ENCODE measurements around the gene SLC4A4.

Gene SLC4A4

DNA sequence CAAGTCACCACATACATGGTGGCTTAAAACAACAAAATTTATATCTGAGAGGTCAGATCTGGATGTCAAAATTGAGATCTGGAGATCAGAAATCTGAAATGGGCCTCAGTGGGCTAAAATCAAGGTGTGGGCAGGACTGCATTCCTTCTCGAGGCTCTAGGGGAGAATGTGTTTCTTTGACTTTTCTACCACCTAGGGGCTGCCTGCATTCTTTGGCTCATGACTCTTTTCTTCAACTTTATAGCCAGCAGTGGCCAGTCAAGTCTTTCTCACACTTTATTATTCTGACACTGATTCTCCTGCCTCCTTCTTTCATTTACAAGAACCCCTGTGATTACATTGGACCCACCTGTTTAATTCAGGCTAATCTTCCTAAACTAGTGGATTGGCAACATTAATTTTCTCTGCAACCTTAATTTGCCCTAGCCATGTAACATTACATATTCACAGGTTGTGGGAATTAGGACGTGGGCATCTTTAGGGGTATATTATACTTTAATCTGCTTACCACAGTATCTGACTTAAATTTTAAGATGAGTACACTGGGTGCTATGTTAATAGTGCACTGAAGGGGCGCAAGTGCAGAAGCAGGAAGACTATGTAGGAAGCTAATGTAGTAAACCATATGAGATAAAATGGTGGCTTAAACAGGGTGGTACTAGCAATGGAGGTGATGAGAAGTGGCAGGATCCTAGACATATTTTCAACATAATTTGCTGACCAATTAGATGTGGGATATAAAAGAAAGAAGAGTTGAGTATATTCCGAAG, 188.0 kb downstream of the SLC4A4 start:
- Histone ChIP-seq H3K4me1 (ENCODE audit: control insufficient read depth, insufficient read depth, low read length) (no peaks in the 10 kb centered on the region), H3K9me3 (ENCODE audit: control insufficient read depth, insufficient read depth, low read length) (no peaks in the 10 kb centered on the region; the same call in 1 of the 2 replicates), H3K27me3 (ENCODE audit: control insufficient read depth, insufficient read depth, low read length) (no peaks in the 10 kb centered on the region), H3K27ac (ENCODE audit: low read length) (no peak overlapping the region), H3K4me3 (ENCODE audit: low read length) (no peak overlapping the region), H3K36me3 (ENCODE audit: control insufficient read depth, insufficient read depth, low read length) (no peaks in the 10 kb centered on the region)
- peak; percentile 29 for DNase-seq (ENCODE audit: low read depth, low spot score)
- WGBS (ENCODE audit: insufficient coverage, insufficient read length) = no CpG with 5 or more reads among the region's 4 CpGs

DNA sequence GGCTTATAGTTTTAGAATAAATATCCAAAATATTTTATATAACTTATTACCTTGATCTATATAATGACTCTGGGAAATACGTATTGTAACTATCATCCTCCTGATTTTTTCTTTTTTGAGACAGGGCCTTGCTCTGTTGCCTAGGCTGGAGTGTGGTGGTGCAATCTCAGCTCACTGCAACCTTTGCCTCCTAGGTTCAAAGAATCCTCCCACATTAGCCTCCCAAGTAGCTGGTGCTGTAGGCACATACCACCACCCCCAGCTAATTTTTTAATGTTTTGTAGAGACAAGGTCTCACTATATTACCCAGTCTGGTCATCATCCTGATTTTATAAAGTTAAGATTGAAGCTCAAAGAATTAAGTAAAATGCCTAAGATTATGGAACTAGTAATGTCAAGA, 193.6 kb downstream of the SLC4A4 start:
- Histone ChIP-seq H3K36me3 (ENCODE audit: control insufficient read depth, insufficient read depth, low read length) (no peaks in the 10 kb centered on the region), H3K27me3 (ENCODE audit: control insufficient read depth, insufficient read depth, low read length) (no peaks in the 10 kb centered on the region), H3K4me1 (ENCODE audit: control insufficient read depth, insufficient read depth, low read length) (no peaks in the 10 kb centered on the region), H3K9me3 (ENCODE audit: control insufficient read depth, insufficient read depth, low read length) (no peaks in the 10 kb centered on the region; the same call in 1 of the 2 replicates), H3K4me3 (ENCODE audit: low read length) (no peak overlapping the region), H3K27ac (ENCODE audit: low read length) (no peak overlapping the region)
- no CpG with 5 or more reads among the region's 1 CpG for WGBS (ENCODE audit: insufficient coverage, insufficient read length)
- DNase-seq (ENCODE audit: low read depth, low spot score) = no peak

DNA sequence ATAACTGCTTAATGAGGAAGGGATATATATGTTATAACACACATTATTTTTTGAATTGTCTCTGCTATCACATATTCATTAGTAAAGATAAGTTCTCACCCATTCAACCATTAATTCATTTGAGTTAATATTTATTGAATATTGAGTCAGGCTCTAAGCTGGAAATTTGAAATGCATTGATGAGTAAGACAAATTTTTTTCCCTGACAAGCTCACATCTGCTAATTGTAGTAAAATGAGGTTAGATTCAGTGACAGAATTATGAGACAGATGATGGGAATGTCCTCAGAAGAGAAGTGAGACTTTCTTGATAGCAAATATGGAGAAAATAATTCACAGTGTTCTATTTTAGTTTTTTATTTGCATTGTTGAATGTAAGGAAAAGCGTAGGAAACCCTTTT, 194.3 kb downstream of the SLC4A4 start:
- H3K9me3 ChIP-seq (ENCODE audit: control insufficient read depth, insufficient read depth, low read length) = no peaks in the 10 kb centered on the region
- H3K36me3 ChIP-seq (ENCODE audit: control insufficient read depth, insufficient read depth, low read length) = no peaks in the 10 kb centered on the region
- H3K27me3 ChIP-seq (ENCODE audit: control insufficient read depth, insufficient read depth, low read length) = no peaks in the 10 kb centered on the region
- no peak overlapping the region for H3K27ac ChIP-seq (ENCODE audit: low read length)
- no CpG with 5 or more reads among the region's 1 CpG for WGBS (ENCODE audit: insufficient coverage, insufficient read length)
- no peak overlapping the region for H3K4me3 ChIP-seq (ENCODE audit: low read length)
- no peak for DNase-seq (ENCODE audit: low read depth, low spot score)
- no peaks in the 10 kb centered on the region for H3K4me1 ChIP-seq (ENCODE audit: control insufficient read depth, insufficient read depth, low read length)

DNA sequence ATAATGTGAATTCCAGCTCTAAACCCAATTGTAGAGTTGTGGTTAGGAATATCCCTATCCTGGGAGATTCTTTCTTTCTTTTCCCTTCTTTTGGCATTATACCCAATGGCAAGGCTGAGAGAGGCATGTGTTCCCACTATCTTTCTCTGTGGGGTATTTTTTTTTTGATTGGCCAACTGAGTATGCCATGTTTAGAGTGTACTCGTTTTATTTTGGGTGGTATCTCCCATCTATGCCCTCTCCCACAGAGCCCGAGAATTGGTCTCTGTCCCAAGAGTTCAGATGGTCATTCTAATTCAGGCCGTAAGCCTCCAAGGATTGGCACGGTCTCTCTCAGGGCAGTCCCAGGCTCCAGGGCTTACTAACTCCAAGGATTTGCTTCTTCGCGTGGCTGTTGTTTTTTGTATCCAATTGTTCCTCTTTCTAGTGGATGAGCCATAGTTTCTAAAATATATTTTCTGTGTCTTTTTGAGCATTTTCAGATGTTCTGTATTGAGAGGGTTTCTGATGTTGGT, 198.8 kb downstream of the SLC4A4 start:
- no peaks in the 10 kb centered on the region for H3K36me3 ChIP-seq (ENCODE audit: control insufficient read depth, insufficient read depth, low read length)
- H3K27me3 ChIP-seq (ENCODE audit: control insufficient read depth, insufficient read depth, low read length) = no peaks in the 10 kb centered on the region
- H3K9me3 ChIP-seq (ENCODE audit: control insufficient read depth, insufficient read depth, low read length) = no peaks in the 10 kb centered on the region
- WGBS (ENCODE audit: insufficient coverage, insufficient read length) = no CpG with 5 or more reads among the region's 6 CpGs
- H3K4me3 ChIP-seq (ENCODE audit: low read length) = no peak overlapping the region
- H3K4me1 ChIP-seq (ENCODE audit: control insufficient read depth, insufficient read depth, low read length) = no peaks in the 10 kb centered on the region
- H3K27ac ChIP-seq (ENCODE audit: low read length) = no peak overlapping the region
- no peak for DNase-seq (ENCODE audit: low read depth, low spot score)

DNA sequence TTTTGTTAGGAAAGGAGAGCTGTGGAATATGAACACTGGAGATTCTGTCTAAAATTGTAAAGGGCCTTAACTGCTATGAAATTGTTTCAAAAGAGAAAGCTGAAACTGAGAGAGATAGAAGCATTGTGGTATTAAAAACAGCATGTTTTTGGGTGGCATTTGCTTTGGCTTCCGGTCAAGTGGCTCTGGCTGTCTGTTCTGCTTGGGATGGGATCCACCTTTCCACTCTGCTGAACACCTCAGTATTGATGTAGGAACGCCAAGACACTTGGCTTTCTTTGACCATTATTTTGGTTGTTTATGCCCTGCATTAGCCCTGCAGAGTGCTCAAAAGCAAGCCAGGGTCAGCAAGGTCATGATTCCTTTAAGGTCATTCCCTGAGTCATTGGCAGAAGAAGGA, 199.7 kb downstream of the SLC4A4 start:
- H3K4me1 ChIP-seq (ENCODE audit: control insufficient read depth, insufficient read depth, low read length) = no peaks in the 10 kb centered on the region
- H3K27me3 ChIP-seq (ENCODE audit: control insufficient read depth, insufficient read depth, low read length) = no peaks in the 10 kb centered on the region
- H3K36me3 ChIP-seq (ENCODE audit: control insufficient read depth, insufficient read depth, low read length) = no peaks in the 10 kb centered on the region
- H3K4me3 ChIP-seq (ENCODE audit: low read length) = no peak overlapping the region
- no CpG with 5 or more reads among the region's 2 CpGs for WGBS (ENCODE audit: insufficient coverage, insufficient read length)
- DNase-seq (ENCODE audit: low read depth, low spot score) = no peak
- H3K9me3 ChIP-seq (ENCODE audit: control insufficient read depth, insufficient read depth, low read length) = no peaks in the 10 kb centered on the region
- no peak overlapping the region for H3K27ac ChIP-seq (ENCODE audit: low read length)

DNA sequence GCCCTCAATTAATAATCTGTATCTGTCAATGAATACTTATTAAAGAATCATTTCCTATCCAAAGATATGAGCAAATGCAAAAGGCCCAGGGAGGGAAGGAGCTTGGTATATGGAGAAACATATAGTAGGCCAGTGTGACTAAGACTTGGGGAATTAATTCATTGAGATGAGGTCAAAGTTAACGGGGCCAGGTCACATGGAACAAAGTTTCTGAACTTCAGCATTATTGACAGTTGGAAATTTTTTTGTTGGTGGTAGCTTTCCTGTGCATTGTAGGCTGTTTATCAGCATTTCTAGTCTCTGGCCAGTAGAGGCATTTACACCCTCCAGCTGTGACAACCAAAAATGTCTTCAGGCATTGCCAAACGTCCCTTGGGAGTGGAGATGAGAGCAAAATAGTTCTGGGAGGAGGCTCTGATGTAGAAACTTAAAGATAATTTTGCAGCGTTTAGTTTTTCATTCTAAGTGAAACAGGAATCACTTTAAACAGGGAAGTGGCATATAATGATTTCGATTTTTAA, 202.0 kb downstream of the SLC4A4 start:
- Histone ChIP-seq H3K4me3 (ENCODE audit: low read length) (no peak overlapping the region), H3K9me3 (ENCODE audit: control insufficient read depth, insufficient read depth, low read length) (no peaks in the 10 kb centered on the region), H3K27ac (ENCODE audit: low read length) (no peak overlapping the region), H3K4me1 (ENCODE audit: control insufficient read depth, insufficient read depth, low read length) (no peaks in the 10 kb centered on the region), H3K27me3 (ENCODE audit: control insufficient read depth, insufficient read depth, low read length) (no peaks in the 10 kb centered on the region), H3K36me3 (ENCODE audit: control insufficient read depth, insufficient read depth, low read length) (no peaks in the 10 kb centered on the region)
- DNase-seq (ENCODE audit: low read depth, low spot score) = no peak
- 100% methylated on average over 1 of the region's 4 CpGs for WGBS (ENCODE audit: insufficient coverage, insufficient read length)

DNA sequence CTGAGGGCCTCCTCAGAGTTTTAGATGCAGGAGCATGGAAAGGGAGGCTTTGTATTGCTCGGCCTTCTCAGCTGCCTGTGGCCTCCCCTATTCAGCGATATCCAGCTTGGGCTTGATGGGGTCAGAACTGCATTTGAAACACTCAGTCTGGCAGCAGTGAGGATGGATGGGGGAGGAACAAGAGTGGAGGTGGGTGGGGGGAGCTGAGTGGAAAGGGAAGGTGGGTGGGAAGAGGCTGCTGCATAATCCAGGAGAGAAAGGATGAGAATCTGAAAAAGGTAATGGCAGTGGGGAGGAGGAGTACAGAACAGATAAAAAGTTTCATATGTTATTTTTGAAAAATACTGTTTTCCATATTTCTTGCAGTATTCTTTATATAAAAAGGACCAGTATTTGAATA, 202.7 kb downstream of the SLC4A4 start:
- Histone ChIP-seq H3K36me3 (ENCODE audit: control insufficient read depth, insufficient read depth, low read length) (no peaks in the 10 kb centered on the region), H3K27me3 (ENCODE audit: control insufficient read depth, insufficient read depth, low read length) (no peaks in the 10 kb centered on the region), H3K27ac (ENCODE audit: low read length) (no peak overlapping the region), H3K4me3 (ENCODE audit: low read length) (no peak overlapping the region), H3K9me3 (ENCODE audit: control insufficient read depth, insufficient read depth, low read length) (no peaks in the 10 kb centered on the region), H3K4me1 (ENCODE audit: control insufficient read depth, insufficient read depth, low read length) (no peaks in the 10 kb centered on the region)
- no peak for DNase-seq (ENCODE audit: low read depth, low spot score)
- no CpG with 5 or more reads among the region's 2 CpGs for WGBS (ENCODE audit: insufficient coverage, insufficient read length)

DNA sequence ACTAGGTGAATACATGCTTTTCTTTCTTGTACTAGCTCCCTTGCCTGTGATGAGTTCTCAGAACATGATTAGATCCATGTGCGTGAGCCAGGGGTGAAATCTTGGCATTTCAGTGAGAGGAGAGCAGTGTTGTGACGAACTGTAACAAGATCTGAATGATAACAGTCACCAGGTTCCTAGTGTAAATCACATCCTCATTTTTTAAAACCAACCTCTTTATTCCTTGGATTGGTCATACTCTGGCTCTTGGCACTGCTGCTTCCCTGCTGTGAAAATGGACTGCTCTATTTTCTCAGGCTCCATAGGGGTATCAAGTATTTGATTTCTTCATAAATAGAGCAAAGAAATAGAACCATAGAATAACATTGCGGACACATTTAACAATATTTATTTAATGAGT, 206.3 kb downstream of the SLC4A4 start:
- Histone ChIP-seq H3K9me3 (ENCODE audit: control insufficient read depth, insufficient read depth, low read length) (no peaks in the 10 kb centered on the region), H3K4me3 (ENCODE audit: low read length) (no peak overlapping the region), H3K27me3 (ENCODE audit: control insufficient read depth, insufficient read depth, low read length) (no peaks in the 10 kb centered on the region), H3K27ac (ENCODE audit: low read length) (no peak overlapping the region), H3K4me1 (ENCODE audit: control insufficient read depth, insufficient read depth, low read length) (no peaks in the 10 kb centered on the region), H3K36me3 (ENCODE audit: control insufficient read depth, insufficient read depth, low read length) (no peaks in the 10 kb centered on the region)
- DNase-seq (ENCODE audit: low read depth, low spot score) = no peak
- WGBS (ENCODE audit: insufficient coverage, insufficient read length) = no CpG with 5 or more reads among the region's 3 CpGs

DNA sequence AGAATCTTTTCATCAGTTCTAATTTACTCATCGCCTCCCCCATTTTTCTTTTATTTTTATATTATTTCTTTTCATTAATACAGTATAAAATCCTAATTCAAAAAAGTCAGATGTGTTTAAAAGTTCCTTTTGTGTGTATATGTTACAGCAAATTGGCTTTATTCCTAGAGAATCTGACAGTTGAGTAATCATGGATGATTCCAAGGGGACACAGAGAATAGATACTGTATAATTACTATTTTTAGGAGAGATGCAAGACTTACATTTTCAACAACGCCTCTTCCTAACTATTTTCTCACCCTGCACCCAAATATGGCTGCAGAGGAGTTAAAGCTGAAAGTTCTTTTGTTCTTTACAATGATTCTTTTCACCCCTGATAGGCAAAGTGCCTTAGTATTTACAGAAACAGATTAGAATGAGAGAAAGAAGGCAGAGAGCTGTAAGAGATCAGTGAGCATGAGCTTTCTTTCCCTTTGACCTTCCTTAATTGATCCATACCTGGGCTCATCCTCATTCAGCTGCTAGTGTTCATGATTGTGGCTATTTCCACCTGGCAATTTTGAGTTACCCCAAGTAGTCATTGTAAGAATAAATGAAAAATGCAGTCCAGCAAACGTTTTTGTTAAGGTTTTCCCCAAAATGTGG, 210.8 kb downstream of the SLC4A4 start:
- Histone ChIP-seq H3K9me3 (ENCODE audit: control insufficient read depth, insufficient read depth, low read length) (no peaks in the 10 kb centered on the region), H3K27me3 (ENCODE audit: control insufficient read depth, insufficient read depth, low read length) (no peaks in the 10 kb centered on the region), H3K4me3 (ENCODE audit: low read length) (no peak overlapping the region), H3K36me3 (ENCODE audit: control insufficient read depth, insufficient read depth, low read length) (no peaks in the 10 kb centered on the region), H3K4me1 (ENCODE audit: control insufficient read depth, insufficient read depth, low read length) (0 out of 2 replicates have a peak, but pooled peaks cover 2% of the 10 kb centered on the region), H3K27ac (ENCODE audit: low read length) (no peak overlapping the region)
- WGBS (ENCODE audit: insufficient coverage, insufficient read length) = no CpG with 5 or more reads among the region's 3 CpGs
- DNase-seq (ENCODE audit: low read depth, low spot score) = no peak

DNA sequence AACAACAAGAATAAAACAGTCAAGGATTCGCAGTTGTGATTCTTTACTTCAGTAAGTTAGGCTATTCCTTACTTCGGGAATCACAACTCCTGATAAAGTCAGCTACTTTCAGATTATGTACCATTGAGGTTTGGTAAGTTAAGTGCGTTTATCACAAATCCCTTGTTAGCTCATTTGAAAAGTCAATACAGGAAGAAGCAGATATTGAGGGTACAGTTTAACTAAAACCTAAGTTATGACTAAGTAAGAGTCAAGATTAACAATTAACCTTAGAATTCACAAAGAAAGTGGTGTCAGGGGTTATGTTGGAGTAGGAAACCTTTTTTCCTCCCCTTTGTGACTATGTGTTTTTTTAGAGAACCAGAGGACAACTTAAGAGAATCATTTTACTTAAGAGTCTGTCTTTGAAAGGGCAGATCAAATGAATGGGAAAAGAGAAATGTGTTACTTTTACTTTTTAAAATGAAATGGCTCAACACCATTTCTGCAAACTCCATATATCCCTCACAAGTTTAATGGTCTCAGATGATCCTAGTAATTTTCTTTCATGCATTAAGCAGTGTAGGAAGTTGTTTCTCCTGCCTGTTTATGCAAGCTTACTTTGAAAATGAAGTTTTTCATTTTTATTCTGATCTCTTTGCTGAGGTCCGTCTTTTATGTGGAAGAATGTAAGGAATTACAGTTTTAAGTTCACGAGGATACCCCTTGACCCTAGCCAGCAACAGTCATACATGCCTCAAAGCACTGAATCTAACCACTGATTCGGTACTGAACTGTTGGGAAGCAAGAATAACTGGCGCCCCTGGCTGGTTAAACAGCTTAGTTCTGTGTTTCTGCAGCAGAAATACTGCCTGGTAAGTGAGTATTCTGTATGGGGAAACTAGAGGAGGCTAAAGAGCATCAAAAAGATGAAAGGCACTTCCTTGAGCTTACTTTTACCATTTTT, 211.7 kb downstream of the SLC4A4 start:
- Histone ChIP-seq H3K4me1 (ENCODE audit: control insufficient read depth, insufficient read depth, low read length) (0 out of 2 replicates have a peak, but pooled peaks cover 2% of the 10 kb centered on the region), H3K9me3 (ENCODE audit: control insufficient read depth, insufficient read depth, low read length) (no peaks in the 10 kb centered on the region), H3K4me3 (ENCODE audit: low read length) (no peak overlapping the region), H3K27ac (ENCODE audit: low read length) (no peak overlapping the region), H3K36me3 (ENCODE audit: control insufficient read depth, insufficient read depth, low read length) (no peaks in the 10 kb centered on the region), H3K27me3 (ENCODE audit: control insufficient read depth, insufficient read depth, low read length) (no peaks in the 10 kb centered on the region)
- WGBS (ENCODE audit: insufficient coverage, insufficient read length) = no CpG with 5 or more reads among the region's 7 CpGs
- no peak for DNase-seq (ENCODE audit: low read depth, low spot score)

Measured in iPS DF 6.9 (cell line).